ENCODE results near the gene INTS13.
"Not testable (repeated sequence)": the region's sequence is repeated elsewhere in the genome, so short reads cannot be mapped to it uniquely, and the experiment has no call there.

Gene INTS13

GRCh38 chr12:26870491-26871419, 67.0 kb downstream of the INTS13 start:
- no peak for DNase-seq (ENCODE audit: low read depth in 2 of 2, low spot score in 1 of 2)

GRCh38 chr12:26869908-26870459, 67.8 kb downstream of the INTS13 start:
- DNase-seq (ENCODE audit: low read depth in 2 of 2, low spot score in 1 of 2): no peak

- DNase-seq (ENCODE audit: low read depth in 2 of 2, low spot score in 1 of 2): no peak
Observed at GRCh38 chr12:26869104-26869494, 68.7 kb downstream of the INTS13 start.

GRCh38 chr12:26868447-26869103, 69.2 kb downstream of the INTS13 start:
- DNase-seq (ENCODE audit: low read depth in 2 of 2, low spot score in 1 of 2): no peak

- no peak for DNase-seq (ENCODE audit: low read depth in 2 of 2, low spot score in 1 of 2)
Observed at GRCh38 chr12:26867080-26867479, 70.7 kb downstream of the INTS13 start.

- DNase-seq (ENCODE audit: low read depth in 2 of 2, low spot score in 1 of 2): no peak
Observed at GRCh38 chr12:26863515-26863914, 74.3 kb downstream of the INTS13 start.

- DNase-seq (ENCODE audit: low read depth in 2 of 2, low spot score in 1 of 2): not testable (repeated sequence)
Observed at GRCh38 chr12:26862787-26863186, 75.0 kb downstream of the INTS13 start.

- no peak for DNase-seq (ENCODE audit: low read depth in 2 of 2, low spot score in 1 of 2)
Observed at GRCh38 chr12:26861690-26862089, 76.1 kb downstream of the INTS13 start.

- DNase-seq (ENCODE audit: low read depth in 2 of 2, low spot score in 1 of 2): no peak
Observed at GRCh38 chr12:26857465-26858176, 80.2 kb downstream of the INTS13 start.

GRCh38 chr12:26855337-26855736, 82.4 kb downstream of the INTS13 start:
- DNase-seq (ENCODE audit: low read depth in 2 of 2, low spot score in 1 of 2): no peak
